ENCODE measurements around the gene SPTB. TPM values are rescaled to one million over a fixed set of nuclear protein-coding genes. Genes with fewer than 3 reads are reported as not detected.

SPTB gene
- total RNA-seq (under 1 TPM in 3 of 5 experiments, not detected in 2; 0.05 to 0.12 (median 0.05) TPM), polyA plus RNA-seq (not detected), total RNA-seq (0.94 reads per million)

DNA sequence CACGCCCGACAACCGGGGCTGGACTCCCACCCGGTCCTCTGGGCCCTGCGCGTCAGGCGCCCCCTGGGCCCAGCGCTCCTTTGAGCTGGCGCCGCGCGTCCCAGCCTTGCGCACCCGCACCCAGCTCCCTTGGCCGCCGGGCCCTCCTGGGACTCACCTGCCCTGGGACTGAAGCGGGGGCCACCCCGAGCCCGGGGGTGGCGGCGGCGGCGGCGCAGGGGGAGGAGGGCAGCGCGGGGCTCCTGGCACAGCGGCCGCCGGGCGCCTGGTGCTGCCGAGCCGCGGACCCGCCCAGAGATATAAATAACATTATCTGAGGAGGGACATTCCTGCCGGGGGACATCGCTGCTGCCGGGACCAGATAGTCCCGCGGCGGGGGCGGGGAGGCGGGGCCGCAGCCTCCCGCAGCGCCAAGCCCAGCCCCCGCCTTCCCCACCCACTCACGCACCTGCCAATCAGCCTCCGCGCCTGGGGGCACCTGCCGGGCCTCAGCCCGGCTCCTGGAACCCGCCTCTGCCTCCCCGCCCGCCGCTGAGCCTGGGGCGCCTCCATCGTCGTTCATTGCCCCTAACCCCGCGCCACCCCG, at the start of gene SPTB:
Gene SPTB, minus strand, starts transcription at position 273 of the 586 bp plus-strand sequence. CDS start 56,813 bp downstream, outside the sequence.
- no peaks in the 10 kb centered on the region for H3K9me3 ChIP-seq (ENCODE audit: control insufficient read depth in 2 of 3, low read length in 3 of 3)

DNA sequence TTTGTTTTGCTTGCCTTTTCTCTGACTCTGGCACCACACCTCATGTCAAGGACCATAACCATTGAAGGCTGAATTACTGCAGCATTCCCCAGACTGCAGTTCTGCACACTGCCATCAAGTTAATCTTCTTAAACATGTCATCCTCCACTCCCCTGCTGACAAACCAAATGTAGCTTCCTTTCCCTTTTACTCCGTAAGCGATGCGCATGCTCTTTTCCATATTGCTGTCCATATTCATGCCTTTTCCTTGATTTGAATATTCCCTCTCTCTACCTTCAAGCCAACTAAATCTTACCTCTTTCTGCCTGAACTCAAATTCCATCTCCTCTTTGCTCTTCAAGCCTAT, 49.3 kb upstream of the SPTB start:
- ChIA-PET POLR2A (interaction anchor here (0.7 to 6.5 kb wide), 4 partner anchors 10 to 1279 kb away, joined by 3 to 86 read pairs (median 3); partner anchors contain the start of gene CHURC1), CTCF (no interaction called here)
- peaks cover 14 to 35% (median 25%) of the 10 kb centered on the region in 3 experiments for H3K36me3 ChIP-seq (ENCODE audit: control insufficient read depth in 2 of 3, insufficient read depth in 3 of 3, low read length in 3 of 3)
- Mint-ChIP-seq H3K27ac (no peak overlapping the region), H3K4me3 (no peak overlapping the region), H3K27me3 (no peaks in the 10 kb centered on the region), H3K9me3 (no peaks in the 10 kb centered on the region), H3K36me3 (peaks cover 5 to 56% (median 29%) of the 10 kb centered on the region in 5 donors), H3K4me1 (peaks cover 15 to 33% (median 29%) of the 10 kb centered on the region in 7 donors)
- H3K4me1 ChIP-seq (ENCODE audit: control insufficient read depth in 2 of 2, insufficient read depth in 2 of 2, low read length in 2 of 2): peaks cover 40 to 68% of the 10 kb centered on the region in 2 donors
- peak overlapping the region; percentile 16 for H3K4me3 ChIP-seq (ENCODE audit: low read length)
- intact Hi-C loops (cut with micrococcal nuclease): loop anchor here (2.0 to 10.0 kb wide), 4 partner anchors 43 to 1064 kb away; partner anchors contain the start of genes MAX (in 2 of the 2) and RAB15 (in 2 of the 2)
- peak overlapping the region; percentile 67 for H3K27ac ChIP-seq (ENCODE audit: low read depth, low read length)
- no peaks in the 10 kb centered on the region for H3K27me3 ChIP-seq (ENCODE audit: control insufficient read depth in 2 of 2, insufficient read depth in 2 of 2, low read length in 2 of 2)
- peak in 1 of 9 donors; percentile 24 for DNase-seq
- peaks cover 0 to 4% (median 0%) of the 10 kb centered on the region in 3 experiments for H3K9me3 ChIP-seq (ENCODE audit: control insufficient read depth in 2 of 3, low read length in 3 of 3)
- ATAC-seq: no peak

More for the DNA sequence above, at the start of gene SPTB:
- intact Hi-C loops (cut with micrococcal nuclease): loop anchor here (1.0 to 10.0 kb wide), 5 partner anchors 35 to 335 kb away; partner anchors contain the start of genes CHURC1 (in 2 of the 2), FNTB (in 1 of the 2), HSPA2 (in 1 of the 2) and MAX (in 1 of the 2)
- Mint-ChIP-seq H3K36me3 (no peaks in the 10 kb centered on the region), H3K4me3 (peak within 1 kb of the TSS; percentile 85 to 92 (median 88)), H3K27ac (peak within 1 kb of the TSS in 4 of 9 donors; percentile 14 to 59 (median 36)), H3K9me3 (no peaks in the 10 kb centered on the region), H3K27me3 (peaks cover 13 to 84% (median 19%) of the 10 kb centered on the region in 5 donors), H3K4me1 (peaks cover 0 to 11% (median 8%) of the 10 kb centered on the region in 7 donors)
- Histone ChIP-seq H3K36me3 (ENCODE audit: control insufficient read depth in 2 of 3, insufficient read depth in 3 of 3, low read length in 3 of 3) (no peaks in the 10 kb centered on the region), H3K4me3 (ENCODE audit: low read length) (peak within 1 kb of the TSS; percentile 67), H3K27ac (ENCODE audit: low read depth, low read length) (peak within 1 kb of the TSS; percentile 20), H3K27me3 (ENCODE audit: control insufficient read depth in 2 of 2, insufficient read depth in 2 of 2, low read length in 2 of 2) (peaks cover 0 to 7% of the 10 kb centered on the region in 2 donors), H3K4me1 (ENCODE audit: control insufficient read depth in 2 of 2, insufficient read depth in 2 of 2, low read length in 2 of 2) (peaks cover 0 to 4% of the 10 kb centered on the region in 2 donors)
- CTCF ChIA-PET: interaction anchor here (1.1 to 6.5 kb wide), 2 partner anchors 12 to 115 kb away, joined by 3 to 51 read pairs; no protein-coding TSS in a partner anchor
- peak; percentile 87 for ATAC-seq
- peak; percentile 24 to 68 (median 39) for DNase-seq
- POLR2A ChIA-PET: interaction anchor here (2.5 kb wide), 1 partner anchor 35 kb away, joined by 8 read pairs; the partner anchor contains the start of gene CHURC1

DNA sequence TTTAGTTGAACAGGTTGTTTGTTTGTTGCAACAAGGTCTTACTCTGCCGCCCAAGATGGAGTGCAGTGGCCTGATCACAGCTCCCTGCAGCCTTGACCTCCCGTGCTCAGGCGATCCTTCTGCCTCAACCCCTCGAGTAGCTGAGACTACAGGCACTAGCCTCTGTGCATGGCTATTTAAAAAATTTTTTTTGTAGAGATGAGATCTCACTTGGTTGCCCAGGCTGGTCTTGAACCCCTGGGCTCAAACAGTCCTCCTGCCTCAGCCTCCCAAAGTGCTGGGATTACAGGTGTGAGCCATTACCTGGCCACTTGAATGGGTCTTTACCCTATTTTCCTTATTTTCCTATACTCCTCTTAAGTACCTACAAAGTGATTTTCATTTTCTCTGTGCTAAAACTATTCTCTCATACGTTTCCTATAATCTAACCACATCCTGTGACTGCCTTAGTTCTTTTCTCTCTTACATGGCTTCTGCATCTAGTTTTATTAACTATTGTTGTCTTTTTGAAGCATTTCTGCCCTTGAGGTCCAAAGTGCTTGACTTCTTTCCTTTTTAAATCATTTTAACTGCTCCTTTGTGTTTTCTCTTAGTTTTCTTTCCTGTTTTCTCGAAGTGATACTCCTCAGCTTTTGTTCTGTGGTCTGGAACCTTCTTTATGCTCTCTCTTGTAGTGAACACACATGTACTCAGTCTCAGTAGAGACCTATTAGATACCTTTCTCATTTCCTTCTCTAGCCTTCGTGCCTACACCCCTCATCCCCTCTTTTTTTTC, 48.7 kb upstream of the SPTB start:
- peaks cover 8 to 31% (median 25%) of the 10 kb centered on the region in 3 experiments for H3K36me3 ChIP-seq (ENCODE audit: control insufficient read depth in 2 of 3, insufficient read depth in 3 of 3, low read length in 3 of 3)
- Mint-ChIP-seq H3K9me3 (no peaks in the 10 kb centered on the region), H3K4me1 (peaks cover 17 to 36% (median 29%) of the 10 kb centered on the region in 7 donors), H3K4me3 (no peak overlapping the region), H3K36me3 (peaks cover 5 to 59% (median 31%) of the 10 kb centered on the region in 5 donors), H3K27me3 (no peaks in the 10 kb centered on the region), H3K27ac (no peak overlapping the region)
- H3K27ac ChIP-seq (ENCODE audit: low read depth, low read length): peak overlapping the region; percentile 67
- peak overlapping the region; percentile 16 for H3K4me3 ChIP-seq (ENCODE audit: low read length)
- intact Hi-C loops (cut with micrococcal nuclease): loop anchor here (1.0 to 10.0 kb wide), 7 partner anchors 9 to 1064 kb away; partner anchors contain the start of genes CHURC1 (in 2 of the 2), MAX (in 2 of the 2), RAB15 (in 2 of the 2) and FNTB (in 1 of the 2)
- ChIA-PET CTCF (no interaction called here), POLR2A (interaction anchor here (0.6 to 6.5 kb wide), 8 partner anchors 8 to 1278 kb away, joined by 3 to 86 read pairs (median 4); partner anchors contain the start of gene CHURC1)
- peaks cover 40 to 68% of the 10 kb centered on the region in 2 donors for H3K4me1 ChIP-seq (ENCODE audit: control insufficient read depth in 2 of 2, insufficient read depth in 2 of 2, low read length in 2 of 2)
- H3K9me3 ChIP-seq (ENCODE audit: control insufficient read depth in 2 of 3, low read length in 3 of 3): peaks cover 0 to 4% (median 0%) of the 10 kb centered on the region in 3 experiments
- ATAC-seq (peak; percentile 84), DNase-seq (peak in 7 of 9 donors; percentile 28 to 81 (median 76))
- H3K27me3 ChIP-seq (ENCODE audit: control insufficient read depth in 2 of 2, insufficient read depth in 2 of 2, low read length in 2 of 2): no peaks in the 10 kb centered on the region

DNA sequence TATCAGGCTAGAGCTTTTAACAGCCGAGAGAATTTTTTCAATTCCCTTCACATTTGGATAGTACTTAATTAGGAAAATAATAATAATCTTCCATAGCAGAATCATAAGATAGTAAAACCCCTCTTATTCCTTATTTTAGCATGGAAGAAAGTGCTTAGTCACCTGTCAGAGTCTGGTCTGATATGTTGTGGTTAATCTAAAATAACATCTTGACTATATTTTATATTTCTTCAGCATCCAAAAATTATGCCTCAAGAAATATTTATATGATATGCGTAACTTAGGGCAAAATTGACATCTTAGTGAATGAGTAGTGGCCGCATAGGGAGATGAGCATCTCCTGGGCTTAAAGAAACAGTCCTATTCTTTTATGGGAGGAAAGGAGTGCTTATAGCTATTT, 47.3 kb upstream of the SPTB start:
- peaks cover 5 to 49% (median 27%) of the 10 kb centered on the region in 5 donors for H3K36me3 Mint-ChIP-seq
- H3K27me3 Mint-ChIP-seq: no peaks in the 10 kb centered on the region
- ATAC-seq: no peak
- Histone ChIP-seq H3K27ac (ENCODE audit: low read depth, low read length) (peak overlapping the region; percentile 49), H3K4me1 (ENCODE audit: control insufficient read depth in 2 of 2, insufficient read depth in 2 of 2, low read length in 2 of 2) (peaks cover 47 to 66% of the 10 kb centered on the region in 2 donors), H3K27me3 (ENCODE audit: control insufficient read depth in 2 of 2, insufficient read depth in 2 of 2, low read length in 2 of 2) (no peaks in the 10 kb centered on the region), H3K36me3 (ENCODE audit: control insufficient read depth in 2 of 3, insufficient read depth in 3 of 3, low read length in 3 of 3) (peaks cover 0 to 17% (median 15%) of the 10 kb centered on the region in 3 experiments), H3K4me3 (ENCODE audit: low read length) (no peak overlapping the region), H3K9me3 (ENCODE audit: control insufficient read depth in 2 of 3, low read length in 3 of 3) (peaks cover 0 to 4% (median 0%) of the 10 kb centered on the region in 3 experiments)
- CTCF ChIA-PET: no interaction called here
- DNase-seq: no peak
- peak overlapping the region in 4 of 10 donors; percentile 9 to 56 (median 28) for H3K4me3 Mint-ChIP-seq
- peaks cover 19 to 43% (median 26%) of the 10 kb centered on the region in 7 donors for H3K4me1 Mint-ChIP-seq
- peak overlapping the region in 5 of 9 donors; percentile 23 to 75 (median 63) for H3K27ac Mint-ChIP-seq
- POLR2A ChIA-PET: interaction anchor here (0.9 to 6.5 kb wide), 5 partner anchors 9 to 27 kb away, joined by 3 to 86 read pairs (median 5); partner anchors contain the start of gene CHURC1
- no peaks in the 10 kb centered on the region for H3K9me3 Mint-ChIP-seq
- intact Hi-C loops (cut with micrococcal nuclease): loop anchor here (5.0 to 10.0 kb wide), 3 partner anchors 45 to 1062 kb away; partner anchors contain the start of genes MAX (in 2 of the 2) and RAB15 (in 1 of the 2)

DNA sequence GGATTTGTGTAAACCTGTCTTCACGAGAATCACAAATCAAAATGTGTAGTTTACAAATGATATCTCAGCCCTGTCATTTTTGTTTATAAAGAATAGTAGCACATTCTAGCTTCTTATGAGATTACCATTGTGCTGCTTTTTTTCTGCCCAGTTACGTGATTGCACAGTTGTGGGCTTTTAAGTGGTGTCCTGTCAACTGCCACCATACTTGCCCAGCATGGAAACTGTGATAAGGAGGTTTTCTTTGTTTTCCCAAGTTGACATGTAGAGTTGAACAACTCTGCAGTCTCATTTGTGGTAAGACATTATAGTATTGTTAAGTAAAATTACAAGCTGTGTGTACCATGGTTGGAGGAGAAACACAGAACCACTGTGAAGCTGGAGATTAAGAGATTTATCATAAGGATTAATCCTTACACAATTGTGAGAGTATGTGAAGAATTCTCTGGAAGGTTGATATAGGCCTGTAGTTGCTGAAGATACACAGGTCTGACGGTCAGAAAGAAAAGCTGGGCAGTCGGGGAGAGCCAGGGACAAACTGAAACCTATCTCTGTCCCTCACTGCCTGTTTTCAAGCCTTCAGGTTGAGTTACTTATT, 46.8 kb upstream of the SPTB start:
- Mint-ChIP-seq H3K4me3 (peak overlapping the region in 8 of 10 donors; percentile 1 to 56 (median 5)), H3K36me3 (peaks cover 5 to 50% (median 31%) of the 10 kb centered on the region in 5 donors)
- CTCF ChIA-PET: no interaction called here

More for the DNA sequence above, 46.8 kb upstream of the SPTB start:
- Histone ChIP-seq H3K27ac (ENCODE audit: low read depth, low read length) (peak overlapping the region; percentile 49), H3K4me3 (ENCODE audit: low read length) (no peak overlapping the region), H3K9me3 (ENCODE audit: control insufficient read depth in 2 of 3, low read length in 3 of 3) (peaks cover 0 to 4% (median 0%) of the 10 kb centered on the region in 3 experiments), H3K4me1 (ENCODE audit: control insufficient read depth in 2 of 2, insufficient read depth in 2 of 2, low read length in 2 of 2) (peaks cover 51 to 64% of the 10 kb centered on the region in 2 donors), H3K36me3 (ENCODE audit: control insufficient read depth in 2 of 3, insufficient read depth in 3 of 3, low read length in 3 of 3) (peaks cover 0 to 16% (median 14%) of the 10 kb centered on the region in 3 experiments), H3K27me3 (ENCODE audit: control insufficient read depth in 2 of 2, insufficient read depth in 2 of 2, low read length in 2 of 2) (no peaks in the 10 kb centered on the region)
- ATAC-seq (no peak), DNase-seq (no peak)
- Mint-ChIP-seq H3K9me3 (peaks cover 0 to 5% (median 0%) of the 10 kb centered on the region in 11 donors), H3K4me1 (peaks cover 24 to 48% (median 31%) of the 10 kb centered on the region in 7 donors), H3K27ac (peak overlapping the region in 6 of 9 donors; percentile 23 to 73 (median 58)), H3K27me3 (no peaks in the 10 kb centered on the region)
- POLR2A ChIA-PET: interaction anchor here (0.9 to 6.5 kb wide), 5 partner anchors 9 to 27 kb away, joined by 3 to 86 read pairs (median 5); partner anchors contain the start of gene CHURC1
- intact Hi-C loops (cut with micrococcal nuclease): loop anchor here (5.0 to 10.0 kb wide), 3 partner anchors 46 to 1062 kb away; partner anchors contain the start of genes MAX (in 2 of the 2) and RAB15 (in 1 of the 2)
